Measurements from ENCODE around the gene VCP.

Gene VCP

GRCh38 chr9:35104586-35104985, 32.2 kb upstream of the VCP start:
- DNase-seq (ENCODE audit: low read depth) = no peak
- no peak overlapping the region for H3K4me3 ChIP-seq (ENCODE audit: low read depth, low read length)
- TF ChIP-seq MAX (IDR thresholded peaks at IDR 0.05; ENCODE audit: low read depth, low read length) (no peak), CTCF (IDR thresholded peaks at IDR 0.05; ENCODE audit: low read depth, low read length) (no peak), POLR2A (IDR thresholded peaks at IDR 0.05; ENCODE audit: extremely low read depth, insufficient read length) (no peak), MYC (IDR thresholded peaks at IDR 0.05; ENCODE audit: low read depth, low read length) (no peak)

GRCh38 chr9:35103660-35104191, 31.3 kb upstream of the VCP start:
- DNase-seq (ENCODE audit: low read depth) = no peak
- TF ChIP-seq MAX (IDR thresholded peaks at IDR 0.05; ENCODE audit: low read depth, low read length) (no peak), POLR2A (IDR thresholded peaks at IDR 0.05; ENCODE audit: extremely low read depth, insufficient read length) (no peak), CTCF (IDR thresholded peaks at IDR 0.05; ENCODE audit: low read depth, low read length) (no peak), MYC (IDR thresholded peaks at IDR 0.05; ENCODE audit: low read depth, low read length) (no peak)
- H3K4me3 ChIP-seq (ENCODE audit: low read depth, low read length) = peak overlapping the region; percentile 95

DNA sequence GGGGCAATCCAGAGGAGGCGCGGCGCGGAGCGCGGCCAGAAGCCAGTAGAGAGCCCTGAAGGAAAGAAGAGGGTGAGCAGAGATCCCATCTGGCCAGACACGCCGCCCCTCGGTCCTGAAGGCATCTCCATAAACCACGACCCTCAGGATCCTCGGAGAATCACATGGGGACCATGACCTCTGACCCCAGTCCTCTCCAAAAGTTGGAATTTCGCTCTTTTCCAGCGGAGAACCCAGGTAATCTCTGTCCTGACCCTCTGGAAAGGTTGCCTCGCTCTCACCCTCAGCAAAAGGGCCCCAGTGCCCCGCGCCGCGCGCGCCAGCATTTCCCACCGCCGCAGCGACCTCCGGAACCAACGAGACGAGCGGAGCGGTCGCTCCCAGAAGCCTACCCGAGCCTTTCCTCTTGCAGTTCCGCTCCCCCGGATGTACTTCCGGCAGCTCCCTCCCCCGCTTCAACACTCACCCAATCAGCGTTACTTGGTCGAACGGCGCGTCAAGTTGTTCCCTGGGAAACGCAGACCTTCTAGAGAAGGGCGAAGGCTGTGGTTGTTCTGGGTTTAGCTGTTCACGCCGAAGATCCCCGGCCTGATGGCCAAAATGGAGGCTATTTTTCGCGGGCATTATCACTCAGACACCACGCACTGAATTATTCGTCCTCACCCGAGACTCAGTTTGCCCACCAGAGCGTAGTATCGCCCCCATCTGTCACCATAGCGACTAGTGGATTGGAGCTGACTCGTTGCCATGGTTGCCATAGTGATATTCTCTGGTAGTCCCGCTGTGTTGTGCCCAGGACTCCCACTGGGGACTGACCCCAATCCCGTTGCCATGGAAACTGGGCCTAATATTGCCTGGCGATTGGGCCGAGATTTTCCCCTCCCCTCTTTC, 30.6 kb upstream of the VCP start, which contains the start of gene STOML2:
Gene STOML2, minus strand, starts transcription at position 363 of the 891 bp plus-strand sequence. Its CDS starts 37 bp downstream, at position 326.
- peak; percentile 86 for TF ChIP-seq MAX (IDR thresholded peaks at IDR 0.05; ENCODE audit: low read depth, low read length)
- peak; percentile 97 for TF ChIP-seq MYC (IDR thresholded peaks at IDR 0.05; ENCODE audit: low read depth, low read length)
- peak; percentile 96 for TF ChIP-seq POLR2A (IDR thresholded peaks at IDR 0.05; ENCODE audit: extremely low read depth, insufficient read length)
- TF ChIP-seq CTCF (IDR thresholded peaks at IDR 0.05; ENCODE audit: low read depth, low read length) = no peak
- peak; percentile 100 for DNase-seq (ENCODE audit: low read depth)
- peak within 1 kb of the TSS; percentile 95 for H3K4me3 ChIP-seq (ENCODE audit: low read depth, low read length)

GRCh38 chr9:35102465-35102768, 30.0 kb upstream of the VCP start:
- TF ChIP-seq MAX (IDR thresholded peaks at IDR 0.05; ENCODE audit: low read depth, low read length) (no peak), MYC (IDR thresholded peaks at IDR 0.05; ENCODE audit: low read depth, low read length) (no peak), CTCF (IDR thresholded peaks at IDR 0.05; ENCODE audit: low read depth, low read length) (no peak)

GRCh38 chr9:35097573-35097972, 25.1 kb upstream of the VCP start:
- peak; percentile 23 for DNase-seq (ENCODE audit: low read depth)
- no peak for TF ChIP-seq MAX (IDR thresholded peaks at IDR 0.05; ENCODE audit: low read depth, low read length)

More at GRCh38 chr9:35102465-35102768, 30.0 kb upstream of the VCP start:
- no peak for DNase-seq (ENCODE audit: low read depth)
- H3K4me3 ChIP-seq (ENCODE audit: low read depth, low read length) = peak overlapping the region; percentile 95

More at GRCh38 chr9:35097573-35097972, 25.1 kb upstream of the VCP start:
- H3K4me3 ChIP-seq (ENCODE audit: low read depth, low read length) = no peak overlapping the region

All from NB4 (cell line).